Esophagus (tissue), 2 donors: ENCODE results near the gene INSM1. TPM values are rescaled to one million over a fixed set of nuclear protein-coding genes. Genes with fewer than 3 reads are reported as not detected.
"Not testable (repeated sequence)": the region's sequence is repeated elsewhere in the genome, so short reads cannot be mapped to it uniquely, and the experiment has no call there.

ENCODE experiments used
- H3K27ac ChIP-seq, 2 donors: one replicate each; pipeline ENCODE4 v1.5.1; 2013; ENCODE audit warnings: low read depth in 2 of 2, mild to moderate bottlenecking in 2 of 2, inconsistent platforms in 1 of 2, low read length in 1 of 2, moderate library complexity in 1 of 2
- H3K27me3 ChIP-seq, 2 donors: one replicate each; pipeline ENCODE4 v1.6.1; 2013; ENCODE audit warnings: low read length in 2 of 2, control low read depth in 1 of 2, mild to moderate bottlenecking in 1 of 2; ENCODE audit not compliant: insufficient read depth in 2 of 2, control insufficient read depth in 1 of 2
- H3K36me3 ChIP-seq, 2 donors: one replicate each; pipeline ENCODE4 v1.6.1; 2013; ENCODE audit warnings: low read length in 1 of 2; ENCODE audit not compliant: control insufficient read depth in 2 of 2, insufficient read depth in 2 of 2
- H3K4me1 ChIP-seq, 2 donors: one replicate each; pipeline ENCODE4 v1.6.1; 2013; ENCODE audit warnings: low read length in 1 of 2; ENCODE audit not compliant: control insufficient read depth in 2 of 2, insufficient read depth in 2 of 2
- H3K4me3 ChIP-seq, 2 donors: one replicate each; pipeline ENCODE4 v1.5.1; 2013; ENCODE audit warnings: low read length in 2 of 2, mild to moderate bottlenecking in 2 of 2, low read depth in 1 of 2, moderate library complexity in 1 of 2
- H3K9me3 ChIP-seq, 2 donors: one replicate each; pipeline ENCODE4 v1.6.1; 2013; ENCODE audit warnings: mild to moderate bottlenecking in 2 of 2, low read depth in 1 of 2, low read length in 1 of 2, moderate library complexity in 1 of 2; ENCODE audit not compliant: control insufficient read depth in 2 of 2, insufficient read depth in 1 of 2
- WGBS, 2 donors: extraction: QIAGEN DNeasy Blood & Tissue Kit; methylation state at CpG; one replicate each; pipeline ENCODE4 v1.1.7; 2013; 5-methylcytosine and 5-hydroxymethylcytosine counted together
- polyA plus RNA-seq, 2 donors: library from polyadenylated mRNA; stranded (reverse); fragments of 200-250 nt; gene quantifications; one replicate each; pipeline ENCODE4 v1.2.3, GENCODE V29; 2013
- donor health status: healthy with polysubstance abuse.
- donor health status: Bipolar disorder and iron deficiency.

The INSM1 gene
- polyA plus RNA-seq, 2 donors = 0.02 TPM

- Histone ChIP-seq H3K36me3 (no peaks in the 10 kb centered on the region), H3K27me3 (no peaks in the 10 kb centered on the region), H3K27ac (no peak overlapping the region), H3K4me1 (no peaks in the 10 kb centered on the region), H3K4me3 (no peak overlapping the region), H3K9me3 (peaks cover 0 to 4% of the 10 kb centered on the region in 2 donors)
- WGBS, 2 donors = 73 to 74% methylated on average over 6 of the region's 6 CpGs
Observed at GRCh38 chr20:20333866-20334265, 34.0 kb upstream of the INSM1 start.

- H3K36me3 ChIP-seq = no peaks in the 10 kb centered on the region
- 39 to 47% methylated on average over 5 of the region's 5 CpGs for WGBS, 2 donors
- no peak overlapping the region for H3K4me3 ChIP-seq
- no peaks in the 10 kb centered on the region for H3K27me3 ChIP-seq
- H3K4me1 ChIP-seq = no peaks in the 10 kb centered on the region
- peaks cover 0 to 4% of the 10 kb centered on the region in 2 donors for H3K9me3 ChIP-seq
- no peak overlapping the region for H3K27ac ChIP-seq
Observed at GRCh38 chr20:20334489-20334888, 33.4 kb upstream of the INSM1 start.

- no peaks in the 10 kb centered on the region for H3K27me3 ChIP-seq
- H3K36me3 ChIP-seq = no peaks in the 10 kb centered on the region
- no peak overlapping the region for H3K4me3 ChIP-seq
- no peak overlapping the region for H3K27ac ChIP-seq
- H3K9me3 ChIP-seq = peaks cover 0 to 2% of the 10 kb centered on the region in 2 donors
- WGBS, 2 donors = 87 to 94% methylated on average over 14 of the region's 14 CpGs
- no peaks in the 10 kb centered on the region for H3K4me1 ChIP-seq
Observed at GRCh38 chr20:20338133-20338730, 29.7 kb upstream of the INSM1 start.

- Histone ChIP-seq H3K27ac (no peak overlapping the region), H3K27me3 (no peaks in the 10 kb centered on the region), H3K36me3 (no peaks in the 10 kb centered on the region), H3K4me1 (no peaks in the 10 kb centered on the region), H3K4me3 (no peak overlapping the region), H3K9me3 (peaks cover 0 to 2% of the 10 kb centered on the region in 2 donors)
- WGBS, 2 donors = 92 to 93% methylated on average over 16 of the region's 16 CpGs
Observed at GRCh38 chr20:20340443-20340842, 27.5 kb upstream of the INSM1 start.

GRCh38 chr20:20341371-20341770 lies 26.5 kb upstream of the INSM1 start:
- peaks cover 0 to 2% of the 10 kb centered on the region in 2 donors for H3K9me3 ChIP-seq
- no peaks in the 10 kb centered on the region for H3K36me3 ChIP-seq
- no peak overlapping the region for H3K27ac ChIP-seq
- no peak overlapping the region for H3K4me3 ChIP-seq
- WGBS, 2 donors = 63 to 65% methylated on average over 4 of the region's 4 CpGs
- no peaks in the 10 kb centered on the region for H3K27me3 ChIP-seq
- H3K4me1 ChIP-seq = no peaks in the 10 kb centered on the region

GRCh38 chr20:20342066-20342465 lies 25.8 kb upstream of the INSM1 start:
- 30 to 56% methylated on average over 5 of the region's 5 CpGs for WGBS, 2 donors
- no peaks in the 10 kb centered on the region for H3K27me3 ChIP-seq

GRCh38 chr20:20343932-20344331 lies 24.0 kb upstream of the INSM1 start:
- Histone ChIP-seq H3K4me3 (no peak overlapping the region), H3K4me1 (no peaks in the 10 kb centered on the region), H3K27me3 (no peaks in the 10 kb centered on the region), H3K36me3 (no peaks in the 10 kb centered on the region), H3K27ac (no peak overlapping the region), H3K9me3 (no peaks in the 10 kb centered on the region)
- WGBS, 2 donors = 65 to 68% methylated on average over 7 of the region's 7 CpGs

More at GRCh38 chr20:20342066-20342465, 25.8 kb upstream of the INSM1 start:
- no peaks in the 10 kb centered on the region for H3K4me1 ChIP-seq
- no peak overlapping the region for H3K27ac ChIP-seq
- H3K4me3 ChIP-seq = no peak overlapping the region
- no peaks in the 10 kb centered on the region for H3K36me3 ChIP-seq
- H3K9me3 ChIP-seq = no peaks in the 10 kb centered on the region

- no peaks in the 10 kb centered on the region for H3K9me3 ChIP-seq
- WGBS, 2 donors = 79 to 84% methylated on average over 4 of the region's 4 CpGs
- H3K4me1 ChIP-seq = no peaks in the 10 kb centered on the region
- no peaks in the 10 kb centered on the region for H3K27me3 ChIP-seq
- H3K36me3 ChIP-seq = no peaks in the 10 kb centered on the region
- H3K27ac ChIP-seq = no peak overlapping the region
- H3K4me3 ChIP-seq = no peak overlapping the region
Observed at GRCh38 chr20:20344476-20344875, 23.4 kb upstream of the INSM1 start.

GRCh38 chr20:20353576-20353975 lies 14.3 kb upstream of the INSM1 start:
- H3K4me3 ChIP-seq = no peak overlapping the region
- no peak overlapping the region for H3K27ac ChIP-seq
- H3K4me1 ChIP-seq = no peaks in the 10 kb centered on the region
- peaks cover 0 to 5% of the 10 kb centered on the region in 2 donors for H3K9me3 ChIP-seq
- 61 to 67% methylated on average over 3 of the region's 3 CpGs for WGBS, 2 donors
- H3K27me3 ChIP-seq = no peaks in the 10 kb centered on the region
- no peaks in the 10 kb centered on the region for H3K36me3 ChIP-seq

- H3K4me3 ChIP-seq, H3K9me3 ChIP-seq, H3K36me3 ChIP-seq, H3K27me3 ChIP-seq, H3K4me1 ChIP-seq, H3K27ac ChIP-seq: not testable (repeated sequence)
Observed at GRCh38 chr20:20355503-20355902, 12.4 kb upstream of the INSM1 start.
